H1 (cell line): ENCODE results near the gene RNF123. TPM values are rescaled to one million over a fixed set of nuclear protein-coding genes. Genes with fewer than 3 reads are reported as not detected.

Experiments
- CTCF ChIA-PET: fragments of 300-600 bp; sonication (Branson Sonifier 250); formaldehyde crosslinking; loops from one replicate; lab custom pipeline; 2021; ENCODE audit not compliant: partially characterized antibody; lab: Charles Lee
- POLR2A ChIA-PET: fragments of 300-600 bp; sonication (Branson Sonifier 250); formaldehyde crosslinking; loops from one replicate; lab custom pipeline; 2021; ENCODE audit warnings: inconsistent platforms; ENCODE audit not compliant: partially characterized antibody; lab: Charles Lee
- DNase-seq, 2 experiments: peaks; one replicate each; pipeline versions ENCODE4 v3.0.0 to v3.0.0-alpha.2; 2010 to 2022; ENCODE audit warnings: low spot score in 2 of 2, low read depth in 1 of 2, mixed read lengths in 1 of 2
- FAIRE-seq: peaks from 2 replicates; lab custom pipeline; 2011; peaks lifted over from hg19 to GRCh38; lab: Jason Lieb, UNC
- H2AFZ ChIP-seq: 2 replicates; pipeline ENCODE4 v1.8.1; 2012; ENCODE audit warnings: low read length, inconsistent platforms
- H2AK5ac ChIP-seq: 2 replicates; pipeline ENCODE4 v1.6.1; 2013; ENCODE audit warnings: low read depth, low read length
- H2BK120ac ChIP-seq: replicated peaks from 2 replicates; pipeline ENCODE3; 2013; ENCODE audit warnings: low read depth, low read length, inconsistent platforms
- H2BK12ac ChIP-seq: 2 replicates; pipeline ENCODE4 v1.6.1; 2013; ENCODE audit warnings: low read depth, low read length
- H2BK15ac ChIP-seq: 2 replicates; pipeline ENCODE4 v1.6.1; 2013; ENCODE audit warnings: low read length
- H2BK20ac ChIP-seq: 2 replicates; pipeline ENCODE4 v1.6.1; 2013; ENCODE audit warnings: low read length
- H2BK5ac ChIP-seq: 2 replicates; pipeline ENCODE4 v1.6.1; 2013; ENCODE audit warnings: low read depth, low read length
- H3K14ac ChIP-seq: 2 replicates; pipeline ENCODE4 v1.6.1; 2013; ENCODE audit warnings: inconsistent platforms; ENCODE audit not compliant: insufficient read length
- H3K18ac ChIP-seq: 2 replicates; pipeline ENCODE4 v1.6.1; 2013; ENCODE audit warnings: low read length; ENCODE audit errors: extremely low read depth
- H3K23ac ChIP-seq: 2 replicates; pipeline ENCODE4 v1.6.1; 2013; ENCODE audit warnings: inconsistent platforms; ENCODE audit not compliant: insufficient read length
- H3K23me2 ChIP-seq: 2 replicates; pipeline ENCODE4 v1.6.1; 2013; ENCODE audit warnings: low read depth, low read length
- H3K27ac ChIP-seq: 2 replicates; pipeline ENCODE4 v1.6.1; 2011; ENCODE audit warnings: low read depth, low read length, inconsistent platforms
- H3K27me3 ChIP-seq, 4 experiments: replicated peaks in 1 of 4; 1 replicate in 1 of 4; 2 replicates in 3 of 4; pipeline versions ENCODE4 v1.6.1 to v1.8.1; 2011 to 2013; ENCODE audit warnings: low read length in 3 of 4, mild to moderate bottlenecking in 3 of 4, inconsistent platforms in 2 of 4, mixed read lengths in 2 of 4, moderate library complexity in 1 of 4; ENCODE audit not compliant: control insufficient read depth in 3 of 4, insufficient read depth in 3 of 4; ENCODE audit errors: extremely low read depth in 1 of 4
- H3K36me3 ChIP-seq, 4 experiments: 2 replicates each; pipeline versions ENCODE4 v1.6.1 to v1.8.1; 2011 to 2013; ENCODE audit warnings: mild to moderate bottlenecking in 4 of 4, low read length in 3 of 4, moderate library complexity in 2 of 4, control low read depth in 1 of 4, inconsistent platforms in 1 of 4; ENCODE audit not compliant: insufficient read depth in 4 of 4, control insufficient read depth in 2 of 4
- H3K4ac ChIP-seq: replicated peaks from 2 replicates; pipeline ENCODE3; 2013; ENCODE audit warnings: low read length, low read depth, mixed read lengths, inconsistent platforms; ENCODE audit not compliant: insufficient read length
- H3K4me1 ChIP-seq, 4 experiments: replicated peaks in 1 of 4; 1 replicate in 1 of 4; 2 replicates in 3 of 4; pipeline versions ENCODE4 v1.6.1 to v1.8.1; 2011 to 2013; ENCODE audit warnings: low read length in 3 of 4, inconsistent platforms in 2 of 4, mixed read lengths in 1 of 4; ENCODE audit not compliant: insufficient read depth in 4 of 4, control insufficient read depth in 3 of 4
- H3K4me2 ChIP-seq, 2 experiments: 2 replicates each; pipeline versions ENCODE4 v1.6.1 to v1.8.1; 2011 to 2013; ENCODE audit warnings: low read depth in 2 of 2, low read length in 2 of 2, control low read depth in 1 of 2, inconsistent platforms in 1 of 2, mild to moderate bottlenecking in 1 of 2; ENCODE audit not compliant: insufficient read depth in 1 of 2
- H3K4me3 ChIP-seq, 4 experiments: fragments of 200-600, 300-600 bp in 1 of 4; sonication (generic), shearing (Covaris generic), sonication (Bioruptor Twin) in 1 of 4; 2 replicates each; pipeline versions ENCODE4 v1.5.1 to v1.8.1; 2011 to 2016; ENCODE audit warnings: low read length in 4 of 4, low read depth in 3 of 4, control low read depth in 2 of 4, inconsistent platforms in 2 of 4, mild to moderate bottlenecking in 2 of 4, mixed read lengths in 1 of 4, moderate library complexity in 1 of 4; ENCODE audit not compliant: insufficient read depth in 2 of 4; ENCODE audit errors: extremely low read depth in 1 of 4
- H3K56ac ChIP-seq: replicated peaks from 2 replicates; pipeline ENCODE3; 2013; ENCODE audit warnings: low read depth, mild to moderate bottlenecking, mixed read lengths, low read length, inconsistent platforms; ENCODE audit not compliant: insufficient read length
- H3K79me1 ChIP-seq: 2 replicates; pipeline ENCODE4 v1.6.1; 2013; ENCODE audit warnings: low read depth, low read length, control low read depth
- H3K79me2 ChIP-seq, 2 experiments: 2 replicates each; pipeline versions ENCODE4 v1.6.1 to v1.8.1; 2012 to 2013; ENCODE audit warnings: low read length in 2 of 2, mild to moderate bottlenecking in 2 of 2, inconsistent platforms in 1 of 2; ENCODE audit not compliant: insufficient read depth in 2 of 2, control insufficient read depth in 1 of 2
- H3K9ac ChIP-seq, 4 experiments: replicated peaks in 1 of 4; 1 replicate in 1 of 4; 2 replicates in 3 of 4; pipeline versions ENCODE4 v1.6.1 to v1.8.1; 2011 to 2013; ENCODE audit warnings: low read depth in 3 of 4, low read length in 3 of 4, control low read depth in 2 of 4, mild to moderate bottlenecking in 2 of 4, moderate library complexity in 2 of 4, inconsistent platforms in 1 of 4; ENCODE audit errors: extremely low read depth in 1 of 4
- H3K9me3 ChIP-seq, 2 experiments: 2 replicates each; pipeline versions ENCODE4 v1.6.1 to v1.8.1; 2012 to 2013; ENCODE audit warnings: mild to moderate bottlenecking in 2 of 2, moderate library complexity in 2 of 2, control low read depth in 1 of 2, inconsistent platforms in 1 of 2, low read depth in 1 of 2, low read length in 1 of 2, mixed read lengths in 1 of 2; ENCODE audit not compliant: insufficient read depth in 2 of 2
- H4K20me1 ChIP-seq, 2 experiments: replicated peaks in 1 of 2; 2 replicates each; pipeline versions ENCODE3 to v1.8.1; 2011 to 2013; ENCODE audit warnings: inconsistent platforms in 2 of 2, low read length in 2 of 2, mild to moderate bottlenecking in 1 of 2; ENCODE audit not compliant: insufficient read depth in 2 of 2, control insufficient read depth in 1 of 2
- H4K5ac ChIP-seq: 2 replicates; pipeline ENCODE4 v1.6.1; 2013; ENCODE audit warnings: low read length, low read depth, mixed read lengths, inconsistent platforms; ENCODE audit not compliant: insufficient read length
- H4K8ac ChIP-seq: 2 replicates; pipeline ENCODE4 v1.8.0; 2013; ENCODE audit warnings: mild to moderate bottlenecking, moderate library complexity, low read length, inconsistent platforms; ENCODE audit not compliant: insufficient read depth; ENCODE audit errors: extremely low read depth
- H4K91ac ChIP-seq: replicated peaks from 2 replicates; pipeline ENCODE3; 2013; ENCODE audit warnings: low read length, mixed read lengths, inconsistent platforms; ENCODE audit not compliant: insufficient read length
- BCL11A ChIP-seq, 2 experiments: IDR thresholded peaks; one replicate each; pipeline ENCODE4 v1.6.1; 2011; ENCODE audit warnings: low read depth in 2 of 2, low read length in 2 of 2, mild to moderate bottlenecking in 2 of 2
- JUND ChIP-seq: IDR thresholded peaks from 2 replicates; pipeline ENCODE4 v1.6.1; 2011; ENCODE audit warnings: mild to moderate bottlenecking, improper control_type of control experiment, low read length
- NRF1 ChIP-seq: IDR thresholded peaks from 2 replicates; pipeline ENCODE4 v1.6.1; 2011; ENCODE audit warnings: mild to moderate bottlenecking, low read depth, low read length, improper control_type of control experiment
- PHF8 ChIP-seq: fragments of 200-600 bp; sonication (generic); conservative IDR thresholded peaks from 2 replicates; pipeline ENCODE4 v1.7.1; 2012; ENCODE audit warnings: low read depth, mild to moderate bottlenecking, inconsistent platforms, low read length, moderate library complexity
- POLR2AphosphoS5 ChIP-seq: IDR thresholded peaks from 2 replicates; pipeline ENCODE4 v1.6.1; 2011; ENCODE audit warnings: low read depth, low read length
- RXRA ChIP-seq: IDR thresholded peaks from 2 replicates; pipeline ENCODE4 v1.6.1; 2011; ENCODE audit warnings: low read depth, mild to moderate bottlenecking, low read length, moderate library complexity; ENCODE audit not compliant: insufficient read depth
- TCF12 ChIP-seq: IDR thresholded peaks from 2 replicates; pipeline ENCODE4 v1.6.1; 2011; ENCODE audit warnings: low read depth, mild to moderate bottlenecking, low read length
- TEAD4 ChIP-seq: IDR thresholded peaks from 2 replicates; pipeline ENCODE4 v1.6.1; 2012; ENCODE audit warnings: low read depth, low read length, inconsistent platforms, mixed read lengths
- USF2 ChIP-seq: IDR thresholded peaks from 2 replicates; pipeline ENCODE4 v1.6.1; 2011; ENCODE audit warnings: low read length, improper control_type of control experiment
- WGBS, 2 experiments: shearing (Covaris generic) in 1 of 2; methylation state at CpG; one replicate each; pipeline versions ENCODE4 v1.1.6 to v1.1.7; 2013 to 2015; ENCODE audit warnings: low lambda C conversion rate in 2 of 2, mixed read lengths in 2 of 2, inconsistent platforms in 1 of 2, low coverage in 1 of 2, missing lambda C conversion rate in 1 of 2; ENCODE audit not compliant: insufficient replicate concordance in 2 of 2, insufficient coverage in 1 of 2, insufficient read length in 1 of 2; ENCODE audit errors: extremely low coverage in 1 of 2, missing lambda C conversion rate in 1 of 2; 5-methylcytosine and 5-hydroxymethylcytosine counted together
- polyA plus RNA-seq, 7 experiments: library from polyadenylated mRNA; depleted of rRNA in 3 of 7; stranded (reverse) in 5 of 7; unstranded in 2 of 7; fragments of >200 nt in 5 of 7; fragments of 200-250 nt in 2 of 7; gene quantifications; 1 replicate in 5 of 7; 2 replicates in 1 of 7; 4 replicates in 1 of 7; pipeline versions ENCODE4 v1.2.1 to v1.2.3, GENCODE V29; 2011 to 2013; ENCODE audit warnings: missing spikeins in 2 of 7, mixed read lengths in 2 of 7
- total RNA-seq: library from RNA; stranded (reverse); fragmentation: NEBNext Ultra II Directional; extraction: Animal tissue kit (Norgen Biotek cat#: 25700); gene quantifications from 2 replicates; pipeline ENCODE4 v1.2.1, GENCODE V29; 2021

RNF123 gene
- total and polyA plus RNA-seq, 2 of the 8 experiments (the other 6 are each of a cell fraction or from before 2014, with no cell fraction given): 30.5 to 57.7 TPM

DNA sequence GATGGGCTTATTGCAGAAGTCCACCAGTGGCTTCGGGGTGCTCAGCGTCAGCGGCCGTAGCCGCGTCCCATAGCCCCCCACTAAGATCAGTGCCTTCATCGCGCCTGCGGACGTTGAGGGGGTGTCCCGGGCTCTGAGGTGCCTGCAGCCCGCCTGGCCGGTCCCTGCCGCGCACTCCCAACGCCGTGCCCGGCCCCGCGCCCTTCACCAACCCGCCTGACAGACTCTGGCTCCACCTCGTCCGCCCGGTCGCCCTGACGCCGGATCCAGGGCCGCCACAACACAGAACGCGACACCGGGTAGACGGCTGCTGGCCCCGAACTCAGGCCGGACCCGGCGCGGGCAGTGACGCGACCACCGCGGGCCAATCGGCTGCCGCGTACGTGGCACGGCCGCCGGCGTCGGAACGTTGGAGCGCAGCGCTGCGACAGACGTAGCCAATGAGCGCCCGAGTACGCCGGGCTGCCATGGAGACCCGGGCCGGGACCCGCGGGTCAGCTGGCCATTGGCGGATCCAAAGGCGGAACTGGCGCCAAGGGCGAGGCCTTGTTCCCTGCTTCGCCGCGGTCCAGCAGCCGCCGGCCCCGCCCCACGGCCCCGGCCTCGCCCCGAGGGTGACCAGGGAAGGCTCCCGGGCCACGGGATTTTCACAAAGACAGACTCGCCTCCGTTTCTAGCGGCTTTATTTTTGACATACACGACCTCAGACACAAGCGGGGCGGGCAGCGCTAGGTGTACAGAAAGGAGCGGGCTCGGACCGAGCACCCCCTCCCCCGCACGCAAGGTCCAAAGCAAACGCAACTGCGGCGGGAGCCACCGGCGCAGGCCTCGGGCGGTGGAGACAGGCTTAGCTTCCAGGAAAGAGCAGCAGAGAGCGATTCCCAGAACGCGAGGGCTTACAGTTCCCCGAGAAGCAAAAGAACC lies 34.5 kb downstream of the RNF123 start, which contains the start of gene GMPPB:
Gene GMPPB (minus strand): TSS at position 324 of the 924 bp plus-strand sequence. CDS start 225 bp downstream, at position 99.
- Histone ChIP-seq H4K8ac (peak within 1 kb of the TSS; percentile 94), H3K36me3 (peaks cover 10 to 20% (median 18%) of the 10 kb centered on the region in 4 experiments), H3K4me1 (peaks cover 0 to 19% (median 8%) of the 10 kb centered on the region in 4 experiments; a peak in 6 of 7 replicates), H3K18ac (no peak within 1 kb of the TSS; the same call in none of the 2 replicates), H3K27ac (peak within 1 kb of the TSS; percentile 80), H2AK5ac (peak within 1 kb of the TSS; percentile 69; the same call in 1 of the 2 replicates), H2BK15ac (no peak within 1 kb of the TSS), H3K4me2 (peak within 1 kb of the TSS; percentile 59 to 92), H2BK120ac (no peak within 1 kb of the TSS), H3K79me2 (peaks cover 0 to 8% of the 10 kb centered on the region in 2 experiments; a peak in 1 of 4 replicates), H2BK12ac (no peak within 1 kb of the TSS; the same call in 1 of the 2 replicates), H4K20me1 (peaks cover 7 to 23% of the 10 kb centered on the region in 2 experiments), H3K9me3 (no peaks in the 10 kb centered on the region), H3K9ac (peak within 1 kb of the TSS; percentile 76 to 90 (median 86)), H2AFZ (peak within 1 kb of the TSS; percentile 43; the same call in 1 of the 2 replicates), H3K4ac (peak within 1 kb of the TSS; percentile 32), H3K56ac (peak within 1 kb of the TSS; percentile 50), H3K14ac (no peak within 1 kb of the TSS), H4K5ac (peak within 1 kb of the TSS; percentile 39), H3K23me2 (peaks cover 12% of the 10 kb centered on the region; the same call in 1 of the 2 replicates), H2BK20ac (no peak within 1 kb of the TSS), H3K23ac (no peak within 1 kb of the TSS), H3K4me3 (peak within 1 kb of the TSS; percentile 72 to 97 (median 94)), H3K79me1 (peaks cover 5% of the 10 kb centered on the region; the same call in 1 of the 2 replicates), H2BK5ac (peak within 1 kb of the TSS; percentile 83), H3K27me3 (no peaks in the 10 kb centered on the region), H4K91ac (peak within 1 kb of the TSS; percentile 64)
- ChIA-PET POLR2A (interaction anchor here (0.6 to 7.3 kb wide), 11 partner anchors 9 to 554 kb away, joined by 3 to 41 read pairs (median 4); partner anchors contain the start of gene IP6K1), CTCF (interaction anchor here (0.8 to 1.5 kb wide), 8 partner anchors 20 to 206 kb away, joined by 3 to 14 read pairs (median 3); partner anchors contain the start of genes IP6K1 and MON1A)
- whole genome bisulfite sequencing, 2 experiments: 2% methylated on average over 81 of the region's 102 CpGs; no CpG with 5 or more reads in 1 of the 2 experiments
- FAIRE-seq (no peak), DNase-seq (peak; percentile 91 to 97)
- no peak for TF ChIP-seq TCF12
- 0 out of 2 replicates have a peak, but pooled peaks have one; percentile 30 for TF ChIP-seq USF2
- TF ChIP-seq JUND: no peak
- no peak for TF ChIP-seq NRF1
- no peak for TF ChIP-seq TEAD4
- peak; percentile 52 for TF ChIP-seq POLR2AphosphoS5
- TF ChIP-seq RXRA: no peak
- TF ChIP-seq BCL11A (IDR thresholded peaks at IDR 0.05; ENCODE audit: low read depth in 2 of 2, low read length in 2 of 2): no peak
- peak; percentile 76 for TF ChIP-seq PHF8
